PFSK-1 (cell line): Measurements from ENCODE around the gene SRPK2.

Source experiments
- FOXP2 ChIP-seq: optimal IDR thresholded peaks from 2 replicates; pipeline ENCODE3; 2011; ENCODE audit warnings: borderline replicate concordance, control low read depth, inconsistent platforms; ENCODE audit not compliant: insufficient read depth; ENCODE audit errors: extremely low read length, extremely low read depth
- POLR2AphosphoS5 ChIP-seq: IDR thresholded peaks from 2 replicates; pipeline ENCODE4 v1.6.1; 2012; ENCODE audit warnings: low read depth, mild to moderate bottlenecking, control low read depth, low read length, moderate library complexity
- REST ChIP-seq, 2 experiments: IDR thresholded peaks; 2 replicates each; pipeline versions ENCODE4 v1.6.1 to v1.8.0; 2011 to 2012; ENCODE audit warnings: low read depth in 2 of 2, low read length in 2 of 2, control low read depth in 1 of 2, inconsistent platforms in 1 of 2, mild to moderate bottlenecking in 1 of 2, moderate library complexity in 1 of 2; ENCODE audit not compliant: insufficient read depth in 1 of 2
- SIN3A ChIP-seq: IDR thresholded peaks from 2 replicates; pipeline ENCODE4 v1.6.1; 2012; ENCODE audit warnings: mild to moderate bottlenecking, low read length, moderate library complexity, borderline replicate concordance; ENCODE audit not compliant: insufficient read depth
- TAF1 ChIP-seq: IDR thresholded peaks from 2 replicates; pipeline ENCODE4 v1.6.1; 2012; ENCODE audit warnings: low read length, control low read depth, borderline replicate concordance; ENCODE audit not compliant: insufficient read depth

- TF ChIP-seq POLR2AphosphoS5 (no peak), TAF1 (no peak), REST (IDR thresholded peaks at IDR 0.05; ENCODE audit: insufficient read depth in 1 of 2, low read depth in 2 of 2, low read length in 2 of 2) (no peak), FOXP2 (no peak), SIN3A (no peak)
Measured at GRCh38 chr7:105321754-105322455, 66.8 kb downstream of the SRPK2 start.
